Stimulated activated naive CD4-positive, alpha-beta T cell treated with Interleukin-2 at 50 U/mL for 16 hours (primary cell): Measurements from ENCODE around the gene CAPN2.
"Not testable (repeated sequence)": the region's sequence is repeated elsewhere in the genome, so short reads cannot be mapped to it uniquely, and the experiment has no call there.

Experiments
- DNase-seq: peaks from one replicate; lab custom pipeline; 2025; lab: John Stamatoyannopoulos, UW

CAPN2 gene

GRCh38 chr1:223739366-223740037 lies 27.2 kb downstream of the CAPN2 start:
- no peak for DNase-seq

- DNase-seq = not testable (repeated sequence)
Observed at GRCh38 chr1:223740038-223740736, 27.8 kb downstream of the CAPN2 start.

GRCh38 chr1:223741861-223742260 lies 29.5 kb downstream of the CAPN2 start:
- DNase-seq = no peak

- no peak for DNase-seq
Observed at GRCh38 chr1:223742856-223743517, 30.6 kb downstream of the CAPN2 start.

GRCh38 chr1:223745731-223746130 lies 33.4 kb downstream of the CAPN2 start:
- DNase-seq = no peak

GRCh38 chr1:223747838-223748335 lies 35.5 kb downstream of the CAPN2 start:
- DNase-seq = no peak

GRCh38 chr1:223748405-223748772 lies 36.0 kb downstream of the CAPN2 start:
- peak; percentile 12 for DNase-seq

GRCh38 chr1:223748773-223749733 lies 36.7 kb downstream of the CAPN2 start:
- DNase-seq = peak; percentile 46

- no peak for DNase-seq
Observed at GRCh38 chr1:223750730-223751570, 38.6 kb downstream of the CAPN2 start.

GRCh38 chr1:223751696-223752095 lies 39.4 kb downstream of the CAPN2 start:
- no peak for DNase-seq

GRCh38 chr1:223752721-223753515 lies 40.6 kb downstream of the CAPN2 start:
- DNase-seq = no peak

GRCh38 chr1:223754681-223755431 lies 42.5 kb downstream of the CAPN2 start:
- DNase-seq = no peak

- no peak for DNase-seq
Observed at GRCh38 chr1:223755432-223755792, 43.1 kb downstream of the CAPN2 start.

GRCh38 chr1:223755992-223756775 lies 43.8 kb downstream of the CAPN2 start:
- no peak for DNase-seq

- DNase-seq = no peak
Observed at GRCh38 chr1:223756806-223757700, 44.7 kb downstream of the CAPN2 start.

- no peak for DNase-seq
Observed at GRCh38 chr1:223758734-223759133, 46.4 kb downstream of the CAPN2 start.

- DNase-seq = no peak
Observed at GRCh38 chr1:223759273-223759672, 46.9 kb downstream of the CAPN2 start.

GRCh38 chr1:223760833-223761232 lies 48.5 kb downstream of the CAPN2 start:
- DNase-seq = no peak
